HG02870 (cell line): ENCODE results near the gene RRP1.

Experiments
- ATAC-seq: cut with Tn5 transposase; IDR thresholded peaks from one replicate; pipeline ENCODE4 v1.9.1; 2021; ENCODE audit warnings: mild to moderate bottlenecking, moderate library complexity; ENCODE audit not compliant: unreplicated experiment

Gene RRP1

DNA sequence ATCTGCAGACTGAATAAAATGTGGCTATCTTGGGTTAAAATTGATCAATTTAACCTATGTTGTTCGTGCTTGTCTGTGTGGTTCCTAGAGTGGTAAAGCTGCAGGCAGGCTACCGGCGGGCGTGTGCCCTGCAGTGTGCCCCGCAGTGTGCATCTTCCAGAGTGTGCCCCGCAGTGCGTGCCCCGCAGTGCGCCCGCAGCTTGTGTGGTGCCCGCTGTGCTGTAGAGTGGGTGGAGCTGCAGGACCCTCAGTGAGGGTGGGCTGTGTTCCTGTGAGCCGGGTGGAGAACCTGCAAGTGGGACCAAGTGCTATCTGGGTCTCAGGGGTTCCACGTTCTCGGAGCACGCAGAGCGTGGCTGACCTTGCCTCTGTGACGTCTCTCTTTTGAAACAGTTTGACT lies 10.7 kb downstream of the RRP1 start:
- ATAC-seq: no peak

DNA sequence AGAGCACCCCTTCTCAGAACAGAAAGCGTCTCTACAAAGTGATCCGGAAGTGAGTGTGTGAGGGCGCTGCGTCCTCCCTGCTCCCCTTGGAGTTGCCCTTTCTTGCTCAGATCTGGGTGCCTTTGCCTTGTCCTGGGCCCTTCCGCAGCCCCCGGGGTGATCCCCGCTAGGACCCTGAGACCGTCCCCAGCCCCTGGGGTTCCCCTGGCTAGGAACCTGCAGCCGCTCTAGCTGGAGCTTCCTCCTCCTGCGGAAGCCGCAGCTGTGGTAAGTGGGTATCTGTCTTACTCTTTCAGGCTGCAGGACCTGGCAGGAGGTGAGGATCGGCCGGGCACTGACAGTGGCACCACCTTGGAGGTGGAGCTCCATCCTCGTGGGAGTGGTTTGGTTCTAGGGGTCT lies 11.2 kb downstream of the RRP1 start:
- ATAC-seq: no peak

DNA sequence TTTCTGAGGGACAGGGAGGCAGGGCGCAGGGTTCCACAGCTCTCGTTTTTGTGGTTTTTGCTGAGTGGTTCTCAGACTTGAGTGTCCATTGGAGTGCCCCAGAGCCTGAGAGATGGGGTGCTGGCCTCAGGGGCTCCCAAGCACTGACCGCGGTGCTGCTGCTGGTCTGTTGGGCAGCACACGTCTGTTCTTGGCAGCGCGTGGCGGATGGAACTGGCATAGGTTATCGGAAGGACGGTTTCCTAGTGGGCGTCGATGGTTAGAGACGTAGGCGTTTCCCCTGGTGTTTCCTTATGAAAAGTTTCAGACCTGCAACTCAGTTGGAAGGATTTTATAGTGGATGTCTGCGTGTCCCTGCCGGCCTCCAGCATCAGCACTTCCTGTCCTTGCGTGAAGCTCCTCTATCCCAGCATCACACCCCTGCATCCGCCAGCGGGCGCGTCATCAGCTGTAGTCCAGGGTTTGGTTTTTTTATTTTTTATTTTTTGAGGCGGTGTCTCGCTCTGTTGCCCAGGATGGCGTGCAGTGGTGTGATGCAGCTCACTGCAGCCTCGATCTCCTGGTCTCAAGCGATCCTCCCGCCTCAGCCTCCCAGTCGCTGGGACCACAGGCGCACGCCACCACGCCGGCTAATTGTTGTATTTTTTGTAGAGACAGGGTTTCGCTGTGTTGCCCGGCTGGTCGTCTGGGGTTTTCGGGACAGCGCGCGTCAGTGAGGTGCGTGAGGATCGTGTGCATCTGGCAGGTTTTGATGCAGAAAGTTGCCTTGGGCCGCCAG lies 11.8 kb downstream of the RRP1 start:
- ATAC-seq: no peak

DNA sequence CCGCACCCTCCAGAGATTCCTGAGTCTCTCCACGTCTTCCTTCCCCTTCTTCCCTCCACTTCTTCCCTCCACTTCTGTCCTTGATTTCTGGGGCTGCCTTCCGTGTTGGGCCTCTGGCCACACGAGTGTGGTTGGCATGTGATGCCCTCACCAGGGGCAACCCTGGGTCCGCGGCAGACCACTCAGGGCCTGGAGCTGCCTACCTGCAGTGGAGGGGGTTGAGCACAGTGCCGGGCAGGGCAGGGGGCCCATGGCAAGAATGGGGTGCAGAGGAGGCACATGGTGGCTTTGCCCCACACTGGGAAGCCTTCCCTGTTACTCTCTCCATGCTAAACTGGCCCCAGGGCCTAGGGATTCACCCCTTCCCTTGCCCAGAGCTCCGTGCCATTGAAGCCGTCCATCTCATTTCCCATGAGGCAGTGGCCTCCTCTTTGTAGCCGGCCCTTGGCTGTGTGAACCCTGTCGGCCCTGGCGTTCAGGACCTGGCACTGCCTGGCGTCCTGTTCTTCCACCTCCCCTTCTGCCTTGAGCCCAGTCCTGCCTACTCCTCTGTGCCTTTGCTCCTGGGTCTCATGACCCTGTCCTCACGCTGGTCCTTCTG lies 13.4 kb downstream of the RRP1 start:
- no peak for ATAC-seq

DNA sequence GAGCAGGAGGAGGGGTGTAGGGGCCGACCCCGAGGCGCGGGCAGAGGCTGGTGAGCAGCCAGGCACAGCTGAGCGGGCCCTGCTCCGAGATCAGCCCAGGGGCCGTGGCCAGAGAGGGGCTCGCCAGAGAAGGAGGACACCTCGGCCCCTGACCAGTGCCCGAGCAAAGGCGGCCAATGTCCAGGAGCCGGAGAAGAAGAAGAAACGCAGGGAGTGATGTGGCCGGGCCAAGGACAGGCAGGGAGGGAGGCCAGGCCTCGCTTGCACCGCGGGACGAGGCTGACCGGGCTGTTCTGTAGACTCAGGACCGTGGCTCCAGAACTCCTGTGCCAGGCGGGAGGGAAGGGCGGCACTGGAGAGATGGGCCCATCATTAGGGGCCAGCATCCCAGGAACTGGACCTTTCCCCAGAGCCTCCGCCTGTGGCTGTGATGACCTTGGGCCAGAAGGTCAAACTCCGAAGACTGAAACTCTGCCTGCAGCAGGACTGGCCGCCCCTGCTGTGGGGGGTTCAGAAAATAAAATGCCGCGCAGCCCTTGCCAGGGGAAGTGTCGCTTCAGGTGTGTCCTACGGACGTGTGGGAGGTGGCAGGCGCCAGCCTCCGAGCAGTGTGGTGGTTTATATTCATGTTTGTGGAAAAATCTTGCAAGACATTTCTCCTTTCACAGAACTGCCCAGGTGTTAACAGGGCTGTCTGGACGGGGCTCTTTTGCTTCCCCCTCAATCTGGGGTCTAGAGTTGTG lies 14.4 kb downstream of the RRP1 start:
- no peak for ATAC-seq

DNA sequence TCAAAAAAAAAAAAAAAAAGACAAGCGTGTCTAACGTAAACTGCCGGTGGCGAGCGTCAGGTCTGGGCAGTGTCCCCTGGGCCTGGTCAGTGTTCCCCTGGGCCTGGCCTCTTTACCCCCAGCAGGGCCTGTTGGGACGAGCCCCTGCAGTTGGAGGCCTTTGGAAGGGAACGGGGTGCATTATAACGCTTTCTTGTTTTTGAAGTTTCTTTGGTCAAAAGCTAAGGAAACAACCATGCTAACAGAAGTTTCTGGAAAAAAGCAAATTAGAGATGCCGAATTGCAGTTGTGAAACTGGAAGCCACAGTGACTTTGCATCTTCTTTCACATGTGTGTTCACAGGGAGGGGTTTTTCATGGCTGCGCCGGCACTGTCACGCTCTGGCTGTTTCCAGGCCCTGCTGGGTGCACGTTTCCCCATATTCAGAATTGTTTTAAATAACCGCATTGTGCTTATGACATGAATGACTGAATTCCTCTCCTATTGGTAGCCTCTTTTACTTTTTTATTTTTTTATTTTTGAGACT lies 16.0 kb downstream of the RRP1 start:
- peak; percentile 85 for ATAC-seq

DNA sequence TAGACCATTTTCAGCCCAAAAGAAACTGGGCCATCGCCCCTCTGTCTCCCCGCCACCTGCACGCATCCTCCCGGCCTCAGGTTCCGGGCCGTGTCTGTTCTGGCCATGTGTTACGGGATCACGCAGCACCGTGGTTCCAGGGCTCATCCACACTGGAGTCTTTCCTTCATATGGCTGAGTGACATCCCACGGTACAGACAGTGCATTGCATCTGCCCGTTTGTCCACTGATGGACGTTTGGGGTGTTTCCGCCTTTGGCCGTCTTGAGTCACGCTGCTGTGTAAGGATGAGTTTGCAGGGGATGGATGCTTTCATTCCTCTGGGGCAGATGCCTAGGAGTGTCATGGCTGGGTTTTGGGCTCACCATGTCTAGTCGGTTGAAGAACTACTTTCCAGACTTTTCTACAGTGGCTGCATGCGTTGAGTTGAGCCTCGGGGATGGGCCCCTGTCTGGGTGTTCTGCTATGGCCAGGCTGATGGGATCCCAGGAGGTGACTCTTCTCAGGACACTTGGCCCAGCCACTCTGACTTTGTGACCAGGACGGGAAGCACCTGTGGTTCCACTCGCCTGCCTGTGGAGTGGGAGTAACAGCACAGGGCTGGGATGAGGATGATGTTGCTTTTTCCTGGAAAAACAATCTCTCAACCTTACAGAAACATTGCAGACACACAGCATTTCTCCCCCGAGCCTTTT lies 16.8 kb downstream of the RRP1 start:
- no peak for ATAC-seq

DNA sequence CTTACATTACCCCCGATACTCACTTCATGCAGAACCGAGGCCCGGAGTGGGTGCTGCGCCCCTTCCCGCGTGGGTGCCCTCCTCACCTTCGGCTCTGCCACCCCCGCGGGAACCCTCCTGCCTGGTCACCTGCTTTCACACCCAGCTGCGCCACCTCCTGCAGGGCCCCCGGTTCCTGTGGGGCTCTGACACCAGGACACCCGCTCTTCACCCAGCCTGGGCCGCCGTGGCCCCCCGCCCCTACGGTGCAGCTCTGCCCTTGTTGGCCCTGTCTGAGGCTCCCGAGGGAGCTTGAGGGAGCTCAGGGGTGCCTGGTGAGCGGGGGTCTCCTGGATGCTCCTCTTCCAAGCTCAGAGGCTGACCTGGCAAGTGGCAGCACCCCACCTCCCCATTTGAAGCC lies 19.0 kb downstream of the RRP1 start:
- ATAC-seq: no peak

DNA sequence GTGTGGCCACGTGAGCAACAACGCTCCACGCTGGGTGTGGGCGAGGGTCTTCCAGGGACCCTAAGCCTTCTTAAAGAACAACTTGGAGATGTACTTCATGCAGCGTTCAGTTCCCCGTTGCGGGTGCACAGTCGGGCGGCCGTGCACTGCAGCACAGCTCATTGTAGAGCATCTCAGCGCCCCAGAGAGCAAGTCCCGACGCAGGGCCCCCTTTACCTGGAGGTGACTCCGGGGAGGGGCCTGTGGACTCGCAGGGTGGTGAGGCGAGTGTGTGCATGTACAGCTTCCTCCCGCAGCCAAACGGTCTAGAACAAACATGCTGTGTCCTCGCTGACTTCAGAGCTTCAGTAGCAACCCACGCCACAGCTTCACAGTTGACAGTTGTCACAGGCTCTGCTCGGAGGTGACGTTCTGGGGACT lies 19.5 kb downstream of the RRP1 start:
- ATAC-seq: no peak

DNA sequence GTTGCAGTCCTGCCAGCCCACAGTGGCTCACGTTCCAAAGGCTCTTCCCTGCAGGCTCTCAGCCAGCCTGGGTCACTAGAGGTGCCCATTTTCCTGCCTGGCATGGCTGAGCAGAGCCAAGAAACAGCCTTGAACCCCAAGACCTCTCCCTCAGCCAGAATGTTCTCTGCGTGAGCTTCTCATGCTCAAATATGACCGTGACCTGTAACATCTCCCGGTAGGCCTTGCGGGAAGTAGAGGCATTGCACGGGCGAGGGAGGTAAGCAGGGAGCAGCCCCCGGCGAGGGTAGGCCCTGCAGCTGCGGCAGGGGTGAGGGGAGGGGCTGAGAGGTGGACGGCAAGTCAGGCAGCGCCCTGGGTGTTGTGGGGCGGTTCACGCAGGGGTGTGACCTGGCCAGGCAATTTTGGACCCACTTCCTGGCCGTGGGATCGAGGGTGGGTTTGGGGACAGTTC lies 20.0 kb downstream of the RRP1 start:
- no peak for ATAC-seq

DNA sequence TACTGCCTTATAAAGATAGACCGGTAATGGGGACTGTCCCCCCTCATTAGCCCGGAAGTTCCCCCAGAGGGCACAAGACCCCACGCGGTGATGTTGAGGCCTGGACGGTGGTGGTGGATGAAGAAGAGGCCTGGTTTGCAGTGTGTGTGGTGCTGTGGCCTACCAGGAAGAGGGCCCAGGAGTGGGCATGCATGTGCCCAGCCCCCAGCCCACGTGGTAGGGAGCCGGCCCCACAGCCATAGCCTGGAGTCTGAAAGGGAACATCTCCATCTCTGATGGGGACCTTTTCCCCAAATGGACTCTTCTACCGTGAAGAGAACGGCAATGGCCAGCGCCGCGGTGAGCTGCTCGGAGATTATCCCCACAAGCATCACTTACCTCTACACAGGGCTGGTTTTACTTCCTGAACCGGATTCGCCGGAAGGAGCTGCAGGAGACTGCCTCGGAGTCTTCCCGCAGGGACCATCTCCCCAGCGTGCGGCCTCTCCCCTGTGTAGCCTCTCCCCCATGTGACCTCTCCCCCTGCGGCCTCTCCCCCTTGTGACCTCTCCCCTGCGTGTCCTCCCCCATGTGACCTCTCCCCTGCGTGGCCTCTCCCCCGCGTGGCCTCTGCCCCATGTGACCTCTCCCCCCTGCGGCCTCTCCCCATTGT lies 20.6 kb downstream of the RRP1 start:
- ATAC-seq: no peak

DNA sequence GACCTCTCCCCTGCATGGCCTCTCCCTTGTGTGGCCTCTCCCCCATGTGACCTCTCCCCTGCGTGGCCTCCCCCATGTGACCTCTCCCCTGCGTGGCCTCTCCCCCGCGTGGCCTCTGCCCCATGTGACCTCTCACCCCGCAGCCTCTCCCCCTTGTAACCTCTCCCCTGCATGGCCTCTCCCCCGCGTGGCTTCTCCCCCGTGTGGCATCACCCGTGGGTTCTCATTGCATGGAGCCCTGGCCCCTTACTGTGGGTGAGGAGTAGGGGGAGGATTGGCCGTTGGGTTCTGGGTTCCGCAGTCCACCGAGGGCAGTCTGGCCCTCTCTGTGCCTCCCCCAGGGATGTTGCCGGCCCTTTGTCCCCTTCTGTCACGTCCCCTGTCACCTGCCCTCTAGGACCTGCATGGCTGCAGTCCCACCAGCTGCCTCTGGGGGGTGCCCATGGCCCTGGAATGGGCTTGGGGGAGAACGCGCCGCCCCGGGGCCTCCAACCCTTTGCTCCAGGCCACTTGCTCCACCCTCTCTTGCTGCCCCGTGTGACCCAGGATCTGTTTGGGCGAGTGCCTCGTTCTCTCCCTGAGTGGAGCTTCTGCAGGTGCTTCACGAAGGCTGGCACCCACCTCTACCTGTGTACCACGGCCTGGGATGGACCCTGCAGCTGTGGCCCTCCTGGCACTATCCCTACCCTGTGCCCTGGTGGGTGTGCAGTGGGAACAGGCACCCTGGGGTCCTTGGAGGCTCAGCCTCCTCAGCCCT lies 21.3 kb downstream of the RRP1 start:
- peak; percentile 63 for ATAC-seq

DNA sequence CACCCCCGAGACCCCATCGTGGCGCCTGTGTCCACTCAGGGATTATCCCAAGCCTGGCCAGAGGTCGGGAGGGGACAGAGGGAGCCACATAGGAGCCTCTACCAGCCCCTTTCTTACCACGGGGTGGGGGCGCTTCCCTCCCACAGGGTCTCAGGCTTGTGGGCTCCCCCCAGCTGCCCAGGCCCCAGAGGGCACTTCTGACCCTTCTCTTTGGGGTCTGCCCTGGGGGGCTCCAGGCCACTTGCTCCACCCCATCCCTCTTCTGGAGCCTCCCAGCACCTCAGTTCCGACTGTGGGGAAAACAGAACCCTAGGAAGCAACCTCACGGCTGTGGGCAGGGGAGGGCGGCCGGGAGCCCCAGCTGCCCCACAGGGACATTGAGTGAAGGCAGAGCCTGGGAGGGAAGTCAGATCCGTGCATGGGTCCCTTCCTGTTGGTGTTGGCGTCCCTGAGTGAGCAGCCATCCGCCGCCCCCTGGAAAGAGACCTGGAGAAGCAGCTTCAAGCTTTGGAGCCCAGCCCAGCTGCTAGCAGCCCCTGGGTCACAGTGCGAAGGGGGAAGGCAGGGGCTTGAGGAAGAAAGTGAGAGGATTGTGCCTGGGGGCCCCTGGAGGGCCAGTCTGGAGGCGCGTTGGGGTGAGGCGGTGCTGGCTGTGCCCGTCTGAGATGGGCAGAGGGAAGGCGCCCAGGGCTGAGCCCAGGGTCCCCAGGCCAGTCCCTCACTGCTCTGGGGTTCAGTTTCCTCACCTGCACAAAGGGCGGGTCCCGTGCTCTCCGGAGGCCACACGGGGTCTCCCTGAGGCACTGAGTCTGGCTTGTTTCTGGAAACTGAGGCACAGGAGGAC lies 22.1 kb downstream of the RRP1 start:
- ATAC-seq: no peak

DNA sequence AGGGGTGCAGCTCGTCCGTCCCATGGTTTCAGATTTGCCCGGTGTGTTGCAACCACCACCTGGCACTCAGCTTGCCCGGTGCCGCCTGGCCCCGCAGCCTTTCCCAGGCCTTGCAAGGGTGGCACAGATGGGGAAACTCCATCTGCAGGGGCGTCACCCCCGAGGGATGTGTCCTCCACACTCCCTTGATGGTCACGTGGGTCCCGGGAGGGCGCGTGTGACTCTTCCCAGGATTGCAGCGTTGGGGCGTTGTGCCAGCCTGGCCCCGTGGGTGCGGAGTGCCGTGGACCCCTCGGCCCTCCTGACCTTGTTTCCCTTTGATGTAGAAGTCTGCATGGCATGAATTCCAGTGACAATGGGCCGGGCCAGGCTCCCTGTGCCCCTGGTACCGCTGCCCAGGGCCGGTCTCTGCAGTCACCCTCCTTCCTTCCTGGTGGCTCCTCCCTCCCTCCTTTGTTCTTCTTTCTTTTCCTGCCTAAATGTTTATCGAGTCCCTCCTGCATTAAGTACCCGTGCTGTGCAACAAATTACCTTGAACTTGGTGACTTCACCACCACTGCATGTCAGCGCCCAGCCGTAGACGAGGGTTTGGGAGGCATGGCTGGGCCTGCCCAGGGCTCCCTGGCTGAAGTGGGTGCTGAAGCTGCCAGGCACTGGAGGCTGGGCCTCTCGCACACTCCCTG lies 22.9 kb downstream of the RRP1 start:
- ATAC-seq: no peak

DNA sequence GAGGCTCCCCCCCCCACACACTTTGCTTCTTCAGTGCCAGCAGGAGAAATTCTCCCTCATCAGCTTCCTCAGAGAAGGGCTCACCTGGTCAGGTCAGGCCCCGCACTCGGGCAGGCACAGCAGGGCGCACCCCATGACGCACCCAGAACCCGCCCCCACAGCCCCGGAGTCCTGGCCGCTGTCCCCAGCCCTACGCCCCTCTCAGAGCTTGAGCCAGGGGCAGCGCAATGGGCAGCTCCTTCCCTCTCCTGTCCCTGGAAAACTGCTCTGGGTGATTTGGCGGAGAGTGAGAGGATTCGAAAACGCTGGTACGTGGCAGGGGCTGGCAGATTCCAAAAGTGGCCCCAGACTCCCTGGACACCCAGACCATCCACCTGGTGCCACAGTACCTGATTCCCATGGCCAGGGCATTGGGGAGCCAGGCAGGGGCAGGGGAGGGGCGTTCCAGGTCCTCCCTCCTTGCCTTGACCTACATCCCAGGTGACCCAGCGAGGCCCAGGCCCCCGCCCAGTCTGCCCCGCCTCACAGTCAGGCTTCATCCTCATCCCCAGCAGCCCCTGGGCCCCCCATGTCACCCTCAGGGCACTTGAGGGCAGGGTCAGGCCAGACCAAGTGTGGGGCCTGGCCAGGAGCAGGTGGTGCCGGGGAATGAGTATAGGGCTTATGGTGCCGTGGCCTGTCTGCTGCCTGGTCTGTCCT lies 23.7 kb downstream of the RRP1 start:
- no peak for ATAC-seq

DNA sequence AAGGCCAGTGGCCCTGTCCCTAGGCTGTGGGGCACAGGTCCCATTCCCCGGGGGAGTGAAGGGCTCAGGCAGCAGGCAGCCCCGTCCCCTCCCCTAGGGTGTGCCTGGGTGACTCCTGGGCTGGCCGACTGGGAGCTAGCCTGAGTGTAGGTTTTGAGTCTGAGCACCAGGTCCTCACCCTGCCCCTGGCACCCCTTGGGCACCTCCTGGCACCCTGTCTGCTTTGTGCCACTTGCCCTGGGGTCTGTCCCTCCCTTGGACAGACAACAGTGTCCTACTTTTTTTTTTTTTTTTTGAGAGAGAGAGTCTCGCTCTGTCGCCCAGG lies 24.2 kb downstream of the RRP1 start:
- ATAC-seq: no peak

DNA sequence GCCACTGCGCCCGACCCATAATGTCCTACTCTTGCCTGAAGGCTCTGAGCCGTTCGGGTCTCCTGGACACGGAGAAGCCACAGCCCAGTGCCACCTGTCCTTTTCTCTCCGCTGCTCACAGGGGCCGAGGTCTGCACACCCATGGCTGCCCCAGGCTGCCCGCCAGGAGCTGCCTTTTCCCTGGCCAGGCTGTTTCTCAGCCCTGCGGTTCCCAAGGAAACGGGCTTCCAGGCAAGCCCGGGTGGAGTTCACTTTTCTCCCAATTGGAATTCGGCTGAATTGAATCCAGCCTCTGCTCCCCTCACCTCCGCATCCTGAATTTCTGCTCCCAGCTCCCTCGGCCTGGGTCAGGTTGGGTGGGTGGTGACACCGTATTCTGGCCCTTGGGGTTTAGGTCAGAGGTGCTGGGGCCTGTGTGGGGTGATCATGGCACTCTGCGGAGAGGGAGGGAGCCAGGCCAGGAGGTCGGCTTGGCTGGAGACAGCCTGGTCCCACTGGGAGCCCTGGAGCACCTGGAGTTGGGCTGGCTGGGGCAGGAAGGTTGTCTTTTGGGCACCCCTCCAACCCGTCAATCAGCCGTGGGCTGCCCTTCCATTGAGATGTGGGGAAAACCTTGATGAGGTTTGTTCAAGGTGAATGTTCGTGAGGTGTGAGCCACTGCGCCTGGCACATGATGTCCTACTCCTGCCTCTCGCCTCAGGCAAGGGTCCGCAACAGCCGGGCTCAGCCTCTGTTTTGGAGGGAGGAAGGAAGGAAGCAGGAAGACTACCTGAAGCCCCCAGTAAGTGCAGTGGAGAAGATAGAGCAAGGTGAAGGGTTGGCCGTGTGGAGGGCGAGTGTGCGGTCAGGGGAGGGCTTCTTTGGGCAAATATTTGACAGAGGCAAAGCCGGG lies 25.1 kb downstream of the RRP1 start:
- no peak for ATAC-seq
